Lung microvascular endothelial cell (primary cell): ENCODE results near the gene USP34. TPM values are rescaled to one million over a fixed set of nuclear protein-coding genes. Genes with fewer than 3 reads are reported as not detected.
A peak's percentile ranks its signal among the peaks of the same experiment; 100 is the strongest.
"Not testable (repeated sequence)": the region's sequence is repeated elsewhere in the genome, so short reads cannot be mapped to it uniquely, and the experiment has no call there.

Experiments
- DNase-seq, 2 donors: peaks; one replicate each; pipeline versions ENCODE4 v3.0.0 to v3.0.0-alpha.2; 2010; ENCODE audit warnings: low read depth in 2 of 2
- total RNA-seq: library from RNA; depleted of rRNA; stranded (reverse); fragments of >200 nt; gene quantifications from 2 replicates; pipeline ENCODE4 v1.2.1, GENCODE V29; 2014

The USP34 gene
- total RNA-seq, 1 donor from 2014 or later = 91.5 TPM

DNA sequence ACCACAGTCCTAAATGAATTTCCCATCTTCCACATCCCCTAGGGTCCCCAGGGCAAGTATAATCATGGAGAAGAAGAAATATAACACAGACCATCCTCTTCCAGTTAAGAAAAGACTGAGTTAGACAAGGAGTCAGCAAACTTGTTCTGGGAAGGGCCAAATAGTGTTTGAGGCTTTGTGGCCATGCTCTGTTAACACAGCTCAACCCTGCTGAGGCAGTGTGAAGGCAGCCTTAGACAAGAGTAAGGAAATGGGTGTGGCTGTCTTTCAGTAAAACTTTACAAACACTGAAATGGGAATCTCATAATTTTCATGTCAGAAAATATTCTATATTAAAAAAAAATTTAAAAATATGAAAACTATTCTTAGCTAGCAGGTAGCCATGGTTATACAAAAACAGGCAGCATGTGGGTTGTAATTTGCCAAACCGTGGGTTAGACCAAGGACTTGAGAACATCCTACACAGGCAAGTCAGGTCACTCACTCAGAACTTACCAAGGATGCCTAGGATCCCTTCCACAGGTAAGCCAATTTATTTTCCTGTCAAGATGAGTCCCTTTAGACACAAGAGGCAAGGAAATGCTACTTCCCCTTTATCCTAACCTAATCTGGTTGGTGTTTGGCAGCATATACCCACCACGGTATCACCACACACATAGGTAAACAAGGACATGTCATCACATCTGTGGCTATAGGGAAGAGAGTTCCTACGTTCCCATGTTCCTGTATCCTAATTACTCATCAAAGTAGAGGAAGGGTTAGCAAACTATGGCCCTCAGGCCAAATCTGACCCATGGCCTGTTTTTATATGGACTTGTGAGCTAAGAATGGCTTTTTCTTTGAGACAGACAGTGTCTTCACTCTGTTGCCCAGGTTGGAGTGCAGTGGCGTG is 277.0 kb downstream of the USP34 start:
- no peak for DNase-seq

DNA sequence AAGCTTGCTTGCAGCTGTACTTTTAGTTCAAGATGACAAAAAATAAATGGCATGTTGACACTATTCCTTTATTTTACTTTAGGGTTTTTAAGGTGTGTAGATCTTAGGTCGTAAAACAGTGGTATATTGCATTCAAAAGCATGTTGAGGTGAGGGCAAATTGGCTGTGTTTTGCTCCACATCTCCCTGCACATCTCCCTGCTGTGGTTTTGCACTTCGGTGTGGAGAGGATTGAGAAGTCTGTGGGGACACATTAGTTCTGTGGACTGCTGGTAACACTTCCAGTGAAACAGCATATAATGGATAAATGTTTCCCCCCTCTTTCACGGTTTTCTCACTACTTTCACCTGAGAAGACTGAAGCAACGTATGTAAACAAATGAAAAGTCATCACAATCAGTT is 283.8 kb downstream of the USP34 start:
- no peak for DNase-seq

DNA sequence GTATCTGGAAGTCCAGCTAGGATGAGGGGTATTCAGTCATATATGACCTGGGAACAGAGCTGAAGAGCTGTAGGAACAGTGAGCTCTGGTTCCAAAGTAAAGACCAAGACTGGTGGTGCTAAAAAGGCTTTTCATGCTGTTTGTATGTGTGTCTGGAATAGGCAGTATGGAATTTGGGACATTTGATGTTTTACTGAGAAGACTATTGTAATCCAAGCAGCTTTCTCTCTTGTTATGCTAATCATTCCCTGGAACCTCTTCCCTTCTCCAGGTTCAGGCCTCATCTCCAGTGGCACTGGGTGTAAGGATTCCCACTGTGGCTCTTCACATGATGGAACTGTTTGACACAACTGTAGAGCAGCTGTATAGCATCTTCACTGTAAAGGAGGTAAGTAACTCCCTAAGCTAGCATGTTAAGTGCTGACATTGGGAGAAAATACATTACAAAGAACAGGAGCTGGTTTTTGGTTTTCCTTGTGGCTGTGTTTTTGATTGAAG is 285.6 kb downstream of the USP34 start:
- no peak for DNase-seq

DNA sequence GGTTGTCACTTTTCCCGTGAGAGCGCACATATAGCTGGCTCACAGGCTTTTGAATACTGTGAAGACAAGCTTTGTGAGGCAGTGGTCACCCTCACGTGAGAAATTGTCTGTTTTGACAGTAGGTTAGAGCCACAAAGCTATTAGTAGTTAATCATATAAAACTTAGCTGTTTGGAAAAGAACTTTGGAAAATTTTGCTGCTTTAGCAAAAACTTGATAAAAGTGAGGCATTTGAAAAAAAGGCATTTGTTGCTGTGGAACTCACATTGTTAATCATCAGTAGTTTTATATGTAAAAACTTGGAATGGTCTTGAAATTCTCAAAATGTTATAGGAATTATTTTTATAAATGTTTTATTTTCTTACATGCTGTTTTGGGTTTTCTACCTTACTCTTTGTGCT is 286.6 kb downstream of the USP34 start:
- DNase-seq = no peak

DNA sequence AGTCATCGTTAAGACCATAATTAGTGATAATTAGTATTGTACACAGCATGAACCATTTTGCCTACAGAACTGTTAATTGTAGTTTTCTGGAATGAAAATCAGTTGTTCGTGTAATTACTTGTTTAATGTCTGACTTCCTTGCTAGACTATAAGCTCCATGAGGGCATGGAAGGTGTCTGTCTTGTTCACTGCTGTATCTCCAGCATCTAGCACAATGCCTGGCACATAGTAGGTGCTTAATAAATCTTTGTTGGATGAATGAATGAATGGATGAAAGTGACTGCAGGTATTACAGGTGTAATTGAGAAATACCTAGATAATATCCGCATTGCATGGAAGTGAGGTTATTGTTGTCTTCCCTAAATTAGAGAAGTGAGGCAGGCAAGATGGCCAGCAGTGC is 287.1 kb downstream of the USP34 start:
- DNase-seq = no peak

DNA sequence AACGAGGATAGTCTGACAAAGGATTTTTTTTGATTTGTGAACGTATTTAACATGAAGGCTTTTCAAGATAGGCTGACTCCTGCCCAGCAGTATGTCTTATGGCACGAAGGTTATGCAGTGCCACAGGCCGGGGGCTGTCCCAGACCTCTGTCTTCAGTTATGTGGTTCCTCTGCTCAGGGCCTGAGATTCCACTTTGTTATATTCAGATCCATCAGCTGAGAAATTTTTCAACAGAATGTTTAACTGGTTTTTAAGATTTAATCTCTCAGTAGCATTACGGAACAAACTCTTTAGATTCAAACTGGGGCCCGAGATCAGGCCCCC is 288.9 kb downstream of the USP34 start:
- no peak for DNase-seq

DNA sequence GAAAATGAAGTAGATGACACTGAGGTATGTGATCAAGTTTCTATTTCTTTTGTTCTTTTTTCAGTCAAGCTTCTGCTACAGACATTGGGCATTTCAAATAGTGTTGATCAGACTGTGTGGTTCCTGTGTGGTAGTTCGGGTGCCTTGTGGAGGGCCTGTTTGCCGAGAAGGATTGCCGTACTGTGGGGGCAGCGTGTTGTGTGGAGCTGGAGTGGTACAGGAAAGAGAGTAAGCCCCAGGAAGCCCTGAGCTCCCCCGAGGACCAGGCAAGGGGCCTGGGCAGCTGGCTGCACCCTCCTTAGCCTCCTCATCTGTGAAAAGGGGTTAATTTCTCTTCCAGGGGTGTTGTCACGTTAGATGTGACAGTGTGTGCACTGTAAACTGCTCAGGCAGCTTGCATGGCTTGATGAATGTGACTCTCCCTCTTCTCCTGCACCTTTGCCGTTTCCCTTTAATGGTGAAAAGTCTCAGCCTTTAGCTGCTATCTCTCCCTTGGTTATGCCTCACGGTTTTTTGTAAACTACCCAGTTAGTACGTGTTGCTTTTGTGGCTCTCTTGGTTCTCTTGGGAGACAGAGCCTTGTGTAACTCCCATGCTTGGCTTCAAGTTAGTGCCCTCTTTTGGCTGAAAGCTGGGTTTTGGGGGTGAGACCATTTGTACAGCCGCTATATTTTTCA is 289.4 kb downstream of the USP34 start:
- no peak for DNase-seq

DNA sequence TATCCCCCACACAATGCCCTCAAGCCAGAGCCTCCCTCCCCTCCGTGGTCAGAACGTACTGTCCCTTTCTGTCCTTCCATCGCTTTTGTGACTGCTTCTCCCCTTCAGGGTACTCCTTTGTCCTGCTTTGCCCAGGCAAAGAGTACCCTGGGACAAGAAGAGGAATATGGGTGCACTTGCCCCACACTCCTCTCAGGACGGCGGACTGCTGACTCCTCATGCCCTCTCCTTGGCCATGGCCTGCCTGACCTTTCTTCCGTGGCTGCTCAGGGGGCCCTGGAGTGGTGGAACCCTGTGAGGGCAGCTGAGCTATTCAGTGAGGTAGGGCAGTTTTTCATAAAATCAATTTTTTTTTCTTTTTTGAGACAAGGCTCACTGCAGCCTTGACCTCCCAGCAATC is 290.2 kb downstream of the USP34 start:
- no peak for DNase-seq

DNA sequence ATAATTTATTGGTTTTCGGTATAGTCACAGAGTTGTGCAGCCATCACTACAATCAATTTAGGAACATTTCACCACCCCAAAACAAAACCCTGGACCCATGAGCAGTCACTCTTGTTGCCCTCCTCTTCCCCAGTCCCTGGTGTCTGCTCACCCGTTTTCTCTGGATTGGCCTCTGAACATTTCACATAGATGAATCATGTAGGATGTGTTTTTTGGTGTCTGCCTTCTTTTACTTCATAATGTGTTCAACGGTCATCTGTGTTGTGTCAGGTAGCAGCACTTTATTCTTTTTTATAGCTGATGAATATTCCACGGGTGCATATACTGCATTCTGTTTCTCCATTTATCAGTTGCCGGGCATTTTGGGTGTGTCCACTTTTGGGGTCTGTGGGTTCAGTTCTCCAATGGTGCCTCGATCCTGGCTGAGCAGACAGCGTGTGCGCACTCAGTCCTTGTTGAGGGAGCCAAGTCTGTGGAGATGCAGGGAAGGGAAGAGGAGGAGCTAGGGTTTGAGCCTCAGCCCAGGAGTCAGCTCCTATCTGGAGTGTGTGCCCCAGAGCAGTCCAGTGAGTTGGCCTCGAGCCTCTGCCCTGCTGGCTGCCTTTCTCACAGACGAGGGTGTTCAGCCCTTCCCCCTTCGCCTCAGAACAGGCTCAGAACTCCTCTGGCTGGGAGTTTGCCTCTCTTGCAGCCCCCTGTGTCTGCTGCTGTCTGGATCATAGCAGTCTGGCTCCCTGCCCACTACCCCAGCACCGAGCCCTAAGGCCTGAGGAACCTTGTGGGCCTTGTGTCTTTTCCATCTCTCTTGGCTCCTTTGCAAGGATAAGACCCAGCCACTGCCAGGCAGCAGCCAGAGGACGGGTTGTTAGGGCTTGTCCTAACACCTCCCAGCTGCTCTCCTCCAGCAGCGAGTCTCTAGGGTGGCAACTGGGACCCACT is 290.9 kb downstream of the USP34 start:
- DNase-seq = peak in 1 of 2 donors; percentile 47

DNA sequence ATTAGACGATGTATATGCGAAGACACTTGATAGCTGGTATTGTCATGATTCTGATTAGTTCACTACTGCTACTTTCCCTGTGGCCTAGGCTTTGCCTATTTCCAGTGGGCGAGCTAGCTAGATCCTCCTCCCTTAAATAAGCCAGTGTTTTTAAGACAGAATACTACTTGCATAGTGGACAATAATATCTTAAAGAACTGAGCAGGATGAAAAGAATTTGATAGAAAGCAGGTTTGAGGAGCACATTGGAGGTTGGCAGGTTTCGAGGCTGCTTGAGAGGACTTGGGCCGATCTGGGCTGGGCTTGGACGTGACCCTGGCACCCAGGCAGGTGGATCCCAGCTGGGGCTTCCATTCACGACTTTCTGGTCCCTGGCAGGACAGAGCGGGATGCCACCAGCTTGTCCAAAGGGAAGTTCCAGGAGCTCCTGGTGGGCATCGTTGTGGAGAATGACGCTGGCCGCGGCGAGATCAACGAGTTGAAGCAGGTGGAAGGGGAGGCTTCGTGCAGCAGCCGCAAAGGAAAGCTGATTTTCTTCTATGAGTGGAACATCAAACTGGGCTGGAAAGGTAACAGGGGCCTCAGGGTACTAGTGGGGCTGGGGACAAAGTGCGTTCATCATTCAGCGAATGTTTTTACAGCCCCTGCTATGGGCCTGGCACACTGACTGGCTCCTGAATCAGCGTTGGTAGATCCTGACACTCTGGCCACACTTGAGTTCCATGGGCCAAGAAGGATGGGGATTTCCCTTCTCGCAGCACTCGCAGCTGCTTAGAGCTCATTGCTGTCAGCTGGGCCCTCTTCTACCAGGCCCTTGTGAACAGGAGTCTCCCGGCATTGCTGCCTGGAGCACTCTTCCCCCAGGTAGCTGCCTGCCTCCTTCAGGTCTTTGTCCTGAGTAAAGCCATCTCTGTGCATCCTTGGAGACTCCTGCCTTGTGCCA is 292.0 kb downstream of the USP34 start:
- peak in 1 of 2 donors; percentile 34 for DNase-seq

DNA sequence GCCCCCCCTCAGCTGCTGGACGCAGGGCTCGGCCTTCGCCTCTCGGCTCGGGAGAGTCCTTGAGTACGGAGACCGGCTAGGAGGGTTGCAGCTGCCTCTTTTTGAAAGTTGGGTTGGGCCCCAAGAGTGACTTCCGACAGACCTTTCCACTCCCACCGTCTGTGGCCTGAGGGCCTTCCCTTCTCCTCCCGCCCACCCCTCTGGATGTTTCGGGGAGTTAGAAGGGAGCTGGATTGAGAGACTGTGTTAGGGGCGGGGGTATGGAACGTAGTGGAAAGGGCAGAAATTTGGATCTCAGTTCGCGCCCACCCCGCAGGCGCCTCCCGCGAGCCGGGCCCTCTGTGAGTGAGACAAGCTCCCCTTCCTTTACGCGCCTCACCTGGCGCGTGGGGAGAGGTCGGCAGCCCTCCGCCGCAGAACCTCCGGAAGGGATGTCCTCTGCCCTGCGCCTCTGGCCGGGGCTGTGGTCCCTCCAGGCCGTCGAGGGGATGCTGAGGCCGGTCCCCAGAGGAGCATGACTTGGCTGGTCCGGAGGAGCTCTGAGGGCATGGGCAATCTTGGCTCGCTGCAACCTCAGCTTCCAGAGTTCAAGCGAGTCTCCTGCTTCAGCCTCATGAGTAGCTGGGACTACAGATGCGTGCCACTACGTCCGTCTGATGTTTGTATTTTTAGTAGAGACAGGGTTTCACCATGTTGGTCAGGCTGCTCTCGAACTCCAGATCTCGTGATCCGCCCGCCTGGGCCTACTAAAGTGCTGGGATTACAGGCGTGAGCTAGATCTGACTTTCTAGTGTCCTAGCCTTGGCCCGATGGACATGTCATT is 292.9 kb downstream of the USP34 start:
- peak in 1 of 2 donors; percentile 31 for DNase-seq

- DNase-seq = peak; percentile 95
Measured at GRCh38 chr2:61176755-61177726, 293.8 kb downstream of the USP34 start.

- DNase-seq = no peak
Measured at GRCh38 chr2:61175036-61175435, 295.9 kb downstream of the USP34 start.

DNA sequence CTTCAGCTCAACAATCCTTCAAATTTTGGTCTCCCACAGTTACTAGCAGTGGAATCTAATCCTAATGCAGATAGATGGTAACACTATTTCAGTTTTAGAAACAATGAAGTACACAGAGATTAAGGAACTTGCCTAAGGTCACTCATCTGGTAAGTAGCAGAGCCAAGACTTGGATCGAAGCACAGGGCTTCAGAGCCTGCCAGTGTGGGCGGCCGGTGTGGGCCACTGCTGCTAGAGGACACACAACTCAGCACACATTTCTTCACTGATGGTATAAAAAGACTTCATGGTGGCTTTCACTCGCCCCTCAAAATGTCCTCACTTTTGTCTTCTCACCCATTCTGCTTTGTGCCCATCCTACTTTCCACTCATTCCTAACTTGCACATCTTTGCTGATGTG is 297.8 kb downstream of the USP34 start:
- no peak for DNase-seq

DNA sequence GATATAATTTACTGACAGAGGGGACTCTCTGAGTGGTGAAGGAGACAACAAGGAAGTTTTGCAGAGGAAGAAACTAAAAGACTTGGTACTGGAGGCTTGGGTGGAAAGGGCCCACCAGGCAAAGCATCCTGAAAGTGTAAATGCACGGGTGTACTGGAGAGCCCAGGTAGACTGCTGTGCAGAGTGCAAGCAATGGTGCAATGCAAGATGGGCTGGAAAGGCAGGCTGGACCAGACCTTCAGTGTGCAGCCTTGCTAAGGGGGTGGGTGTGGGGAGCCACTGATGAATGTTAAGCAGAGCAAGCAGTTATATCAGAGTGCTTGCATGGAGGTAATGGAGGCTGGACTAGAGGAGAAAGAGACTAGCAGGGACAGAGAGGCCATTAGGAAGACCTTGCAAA is 298.2 kb downstream of the USP34 start:
- no peak for DNase-seq

DNA sequence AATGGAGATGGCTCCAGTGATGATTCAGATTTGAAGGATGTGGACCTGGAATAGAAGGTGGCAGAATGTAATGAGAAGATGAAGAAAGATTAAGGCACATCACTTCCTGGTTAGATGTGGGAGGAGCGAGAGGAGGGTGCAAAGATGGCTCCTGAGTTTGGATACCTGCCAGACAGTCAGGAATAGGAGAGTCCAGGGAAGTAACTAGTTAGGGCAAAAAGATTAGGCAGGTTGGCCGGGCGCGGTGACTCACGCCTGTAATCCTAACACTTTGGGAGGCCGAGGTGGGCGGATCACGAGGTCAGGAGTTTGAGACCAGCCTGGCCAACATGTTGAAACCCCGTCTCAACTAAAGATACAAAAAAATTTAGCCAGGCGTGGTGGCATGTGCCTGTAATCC is 303.3 kb downstream of the USP34 start:
- no peak for DNase-seq

- no peak for DNase-seq
Measured at GRCh38 chr2:61165946-61166345, 304.9 kb downstream of the USP34 start.

DNA sequence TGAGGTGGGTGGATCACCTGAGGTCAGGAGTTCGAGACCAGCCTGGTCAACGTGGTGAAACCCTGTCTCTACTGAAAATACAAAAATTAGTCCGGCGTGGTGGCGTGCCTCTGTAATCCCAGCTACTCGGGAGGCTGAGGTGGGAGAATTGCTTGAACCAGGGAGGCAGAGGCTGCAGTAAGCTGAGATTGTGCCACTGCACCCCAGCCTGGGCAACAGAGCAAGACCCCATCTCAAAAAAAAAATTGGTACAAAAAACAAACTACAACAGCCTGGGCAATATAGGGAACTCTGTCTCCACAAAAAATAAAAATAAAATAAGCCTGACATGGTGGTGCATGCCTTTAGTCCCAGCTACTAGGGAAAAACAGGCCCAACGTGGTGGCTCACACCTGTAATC is 305.8 kb downstream of the USP34 start:
- DNase-seq = not testable (repeated sequence)

GRCh38 chr2:61162721-61163120 is 308.2 kb downstream of the USP34 start:
- no peak for DNase-seq
